ENCODE data around the gene FXN. TPM values are rescaled to one million over a fixed set of nuclear protein-coding genes. Genes with fewer than 3 reads are reported as not detected.

FXN gene
- total and polyA plus RNA-seq, 2 donors (not counting 3 experiments of a cell fraction or from before 2014, with no cell fraction given) = 18.2 to 21.2 TPM

DNA sequence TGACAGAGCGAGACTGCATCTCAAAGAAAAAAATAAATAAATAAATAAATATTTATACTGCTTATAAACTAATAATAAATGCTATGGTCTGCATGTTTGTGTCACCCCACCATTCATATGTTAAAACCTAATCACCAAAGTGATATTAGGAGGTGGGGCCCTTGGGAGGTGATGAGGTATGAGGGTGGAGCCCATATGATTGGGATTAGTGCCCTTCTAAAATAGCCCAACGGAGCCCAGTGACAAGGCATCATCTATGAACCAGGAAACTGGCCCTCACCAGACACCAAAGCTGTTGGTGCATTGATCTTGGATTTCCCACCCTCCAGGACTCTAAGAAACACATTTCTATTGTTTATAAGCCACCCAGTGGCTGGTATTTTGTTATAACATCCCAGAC, 5.1 kb downstream of the FXN start:
- TF ChIP-seq FOS (IDR thresholded peaks at IDR 0.05; ENCODE audit: borderline replicate concordance, insufficient read depth, low read length) = no peak
- no peak for TF ChIP-seq MYC (IDR thresholded peaks at IDR 0.05; ENCODE audit: low read depth, low read length)
- TF ChIP-seq, protein P1, sequence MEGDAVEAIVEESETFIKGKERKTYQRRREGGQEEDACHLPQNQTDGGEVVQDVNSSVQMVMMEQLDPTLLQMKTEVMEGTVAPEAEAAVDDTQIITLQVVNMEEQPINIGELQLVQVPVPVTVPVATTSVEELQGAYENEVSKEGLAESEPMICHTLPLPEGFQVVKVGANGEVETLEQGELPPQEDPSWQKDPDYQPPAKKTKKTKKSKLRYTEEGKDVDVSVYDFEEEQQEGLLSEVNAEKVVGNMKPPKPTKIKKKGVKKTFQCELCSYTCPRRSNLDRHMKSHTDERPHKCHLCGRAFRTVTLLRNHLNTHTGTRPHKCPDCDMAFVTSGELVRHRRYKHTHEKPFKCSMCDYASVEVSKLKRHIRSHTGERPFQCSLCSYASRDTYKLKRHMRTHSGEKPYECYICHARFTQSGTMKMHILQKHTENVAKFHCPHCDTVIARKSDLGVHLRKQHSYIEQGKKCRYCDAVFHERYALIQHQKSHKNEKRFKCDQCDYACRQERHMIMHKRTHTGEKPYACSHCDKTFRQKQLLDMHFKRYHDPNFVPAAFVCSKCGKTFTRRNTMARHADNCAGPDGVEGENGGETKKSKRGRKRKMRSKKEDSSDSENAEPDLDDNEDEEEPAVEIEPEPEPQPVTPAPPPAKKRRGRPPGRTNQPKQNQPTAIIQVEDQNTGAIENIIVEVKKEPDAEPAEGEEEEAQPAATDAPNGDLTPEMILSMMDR (IDR thresholded peaks at IDR 0.05; ENCODE audit: extremely low read depth in 1 of 2, insufficient read depth in 1 of 2, low read depth in 1 of 2, low read length in 2 of 2) = no peak
- no peak for TF ChIP-seq EZH2 (IDR thresholded peaks at IDR 0.05; ENCODE audit: borderline replicate concordance, low read depth, low read length, severe bottlenecking)
- no peak for TF ChIP-seq POLR2A (IDR thresholded peaks at IDR 0.05; ENCODE audit: low read depth, low read length)
- no peak for TF ChIP-seq JUN (IDR thresholded peaks at IDR 0.05; ENCODE audit: borderline replicate concordance, insufficient read depth, insufficient read length, low read depth)
- TF ChIP-seq POLR2AphosphoS5 (IDR thresholded peaks at IDR 0.05; ENCODE audit: insufficient read depth, low read depth, low read length) = no peak
- TF ChIP-seq GATA2 (IDR thresholded peaks at IDR 0.05; ENCODE audit: insufficient read depth, insufficient read length, low read depth, low read length) = no peak
- TF ChIP-seq, protein P2, sequence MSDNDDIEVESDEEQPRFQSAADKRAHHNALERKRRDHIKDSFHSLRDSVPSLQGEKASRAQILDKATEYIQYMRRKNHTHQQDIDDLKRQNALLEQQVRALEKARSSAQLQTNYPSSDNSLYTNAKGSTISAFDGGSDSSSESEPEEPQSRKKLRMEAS (IDR thresholded peaks at IDR 0.05; ENCODE audit: insufficient read depth, insufficient read length) = no peak
- Histone ChIP-seq H3K27me3 (ENCODE audit: control insufficient read depth in 2 of 2, insufficient read depth in 2 of 2, low read length in 2 of 2) (no peaks in the 10 kb centered on the region), H2AFZ (ENCODE audit: low read depth, low read length) (no peak overlapping the region), H3K4me3 (replicated peaks in 1 of 3; ENCODE audit: insufficient read depth in 1 of 3, low read depth in 1 of 3, low read length in 3 of 3) (no peak overlapping the region), H3K4me1 (ENCODE audit: control insufficient read depth, extremely low read depth, insufficient read depth, low read length) (peaks cover 12% of the 10 kb centered on the region), H4K20me1 (replicated peaks; ENCODE audit: control insufficient read depth, extremely low read depth, insufficient read depth, low read length) (no peaks in the 10 kb centered on the region), H3K9me1 (replicated peaks; ENCODE audit: control insufficient read depth, extremely low read depth, insufficient read depth, low read length) (no peaks in the 10 kb centered on the region), H3K27ac (ENCODE audit: insufficient read depth, low read depth, low read length) (no peak overlapping the region), H3K36me3 (ENCODE audit: control insufficient read depth in 2 of 2, extremely low read depth in 1 of 2, insufficient read depth in 2 of 2, low read length in 2 of 2) (no peaks in the 10 kb centered on the region), H3K4me2 (ENCODE audit: insufficient read depth, low read length) (no peak overlapping the region), H3K9me3 (replicated peaks; ENCODE audit: control insufficient read depth, insufficient read depth, low read length) (no peaks in the 10 kb centered on the region), H3K9ac (replicated peaks; ENCODE audit: extremely low read depth, insufficient read depth, low read length) (no peak overlapping the region), H3K79me2 (ENCODE audit: control insufficient read depth, insufficient read depth, low read length) (peaks cover 40% of the 10 kb centered on the region)
- BruUV-seq (replicated peaks) = no TSS peak
- dilution Hi-C loops (cut with MboI; ENCODE audit: extremely low pct_ligation_motif_present, low sequenced_read_pairs) = no loop called here
- CTCF ChIA-PET = no interaction called here
- intact Hi-C loops (cut with micrococcal nuclease) = no loop called here
- POLR2A ChIA-PET = no interaction called here
- FAIRE-seq (no peak), DNase-seq (ENCODE audit: low read depth, low spot score) (no peak)
